ENCODE results near the gene UACA. TPM values are rescaled to one million over a fixed set of nuclear protein-coding genes. Genes with fewer than 3 reads are reported as not detected.

UACA gene
- total RNA-seq, 1 donor: 2.5 TPM

DNA sequence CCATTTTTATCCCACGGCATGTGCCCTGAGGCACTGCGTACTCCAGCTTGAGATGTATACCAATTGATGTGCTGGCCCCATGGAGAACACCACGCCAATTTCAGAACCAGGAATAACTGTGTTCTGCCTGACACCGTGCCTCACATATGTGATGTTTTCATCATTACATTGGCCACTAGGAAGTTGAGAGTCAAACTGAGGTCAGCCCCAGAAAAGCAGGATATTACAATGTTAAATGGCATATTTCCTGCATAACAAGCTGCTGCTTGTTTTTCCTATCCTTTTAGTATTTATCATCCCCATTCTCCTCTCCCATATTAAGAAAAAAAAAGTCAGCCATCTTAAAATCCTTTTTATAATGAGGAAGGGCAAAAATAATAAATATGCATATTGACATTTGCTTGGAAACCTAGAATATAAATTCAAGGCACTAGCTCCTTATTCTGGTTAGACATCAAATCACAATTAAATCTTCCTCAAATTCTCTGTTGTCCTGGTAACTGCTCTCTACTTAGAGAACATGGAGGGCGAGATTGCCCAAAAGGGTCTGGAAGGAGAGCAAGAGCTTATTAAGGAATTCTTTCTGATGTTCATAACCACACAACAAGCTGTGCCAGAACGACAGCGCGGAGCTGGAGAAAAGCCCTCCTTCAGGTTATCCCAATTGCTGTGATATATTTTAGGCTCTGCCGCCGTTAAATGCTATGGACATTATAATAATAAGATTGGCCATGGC, 112.6 kb downstream of the UACA start:
- Histone ChIP-seq H3K9me3 (ENCODE audit: low read depth, low read length) (no peaks in the 10 kb centered on the region), H3K27me3 (ENCODE audit: insufficient read depth, low read length) (peaks cover 2% of the 10 kb centered on the region), H3K4me3 (ENCODE audit: low read length) (no peak overlapping the region), H3K4me1 (ENCODE audit: insufficient read depth, low read length) (no peaks in the 10 kb centered on the region)

DNA sequence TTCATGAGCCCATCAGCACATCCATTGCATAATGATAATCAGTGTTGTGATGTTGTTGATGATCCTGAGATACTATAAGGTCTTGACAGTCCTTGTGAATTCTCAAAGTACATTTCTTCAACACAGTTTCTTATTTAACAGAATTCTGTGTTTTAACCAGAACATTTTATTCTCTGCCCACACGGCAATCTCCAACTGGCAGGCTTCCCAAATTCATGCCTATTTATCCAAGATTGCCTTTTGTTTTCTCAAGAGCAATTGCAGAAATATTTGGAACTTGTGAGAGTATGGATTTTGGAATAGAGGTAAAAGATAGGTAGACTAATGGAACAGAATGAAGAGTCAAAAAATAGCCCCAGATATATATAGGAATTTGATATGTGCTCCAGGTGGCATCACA, 116.0 kb downstream of the UACA start:
- Histone ChIP-seq H3K27me3 (ENCODE audit: insufficient read depth, low read length) (peaks cover 5% of the 10 kb centered on the region), H3K4me3 (ENCODE audit: low read length) (no peak overlapping the region), H3K4me1 (ENCODE audit: insufficient read depth, low read length) (no peaks in the 10 kb centered on the region), H3K9me3 (ENCODE audit: low read depth, low read length) (no peaks in the 10 kb centered on the region)

DNA sequence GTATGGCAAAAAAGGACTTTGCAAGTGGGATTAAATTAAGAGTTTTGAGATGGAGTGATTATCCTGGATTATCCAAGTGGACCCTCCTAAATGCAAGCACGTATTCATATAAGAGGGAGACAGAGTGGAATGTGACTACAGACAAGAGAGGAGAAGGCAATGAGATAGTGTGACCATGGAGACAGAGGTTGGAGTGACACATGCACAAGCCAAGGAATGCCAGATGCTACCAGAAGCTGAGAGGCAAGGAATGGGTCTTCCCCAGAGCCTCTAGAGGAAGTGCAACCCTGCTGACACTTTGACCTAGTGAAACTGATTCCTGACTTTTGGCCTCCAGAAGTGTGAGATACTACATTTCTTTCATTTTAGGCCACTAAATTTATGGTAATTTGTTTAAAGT, 117.2 kb downstream of the UACA start:
- peaks cover 5% of the 10 kb centered on the region for H3K27me3 ChIP-seq (ENCODE audit: insufficient read depth, low read length)
- no peaks in the 10 kb centered on the region for H3K4me1 ChIP-seq (ENCODE audit: insufficient read depth, low read length)
- no peaks in the 10 kb centered on the region for H3K9me3 ChIP-seq (ENCODE audit: low read depth, low read length)
- H3K4me3 ChIP-seq (ENCODE audit: low read length): no peak overlapping the region

DNA sequence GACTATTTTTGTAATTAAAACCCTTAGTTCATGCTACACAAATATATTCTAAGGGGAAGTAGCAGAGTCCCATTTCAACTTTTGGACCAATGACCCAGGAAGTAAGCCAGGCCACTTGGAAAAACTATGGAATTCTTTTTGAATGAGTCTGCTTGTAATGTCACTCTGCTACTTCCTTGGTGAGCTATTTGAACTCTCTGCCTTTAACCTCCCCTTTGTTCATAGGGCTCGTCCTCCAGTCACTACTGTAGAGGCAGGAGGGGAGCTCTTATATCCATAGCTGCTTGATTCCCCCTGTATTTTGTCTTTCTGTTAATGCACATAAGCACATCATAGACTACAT, 119.6 kb downstream of the UACA start:
- H3K27me3 ChIP-seq (ENCODE audit: insufficient read depth, low read length): peaks cover 5% of the 10 kb centered on the region
- no peaks in the 10 kb centered on the region for H3K9me3 ChIP-seq (ENCODE audit: low read depth, low read length)
- H3K4me1 ChIP-seq (ENCODE audit: insufficient read depth, low read length): no peaks in the 10 kb centered on the region
- H3K4me3 ChIP-seq (ENCODE audit: low read length): no peak overlapping the region

DNA sequence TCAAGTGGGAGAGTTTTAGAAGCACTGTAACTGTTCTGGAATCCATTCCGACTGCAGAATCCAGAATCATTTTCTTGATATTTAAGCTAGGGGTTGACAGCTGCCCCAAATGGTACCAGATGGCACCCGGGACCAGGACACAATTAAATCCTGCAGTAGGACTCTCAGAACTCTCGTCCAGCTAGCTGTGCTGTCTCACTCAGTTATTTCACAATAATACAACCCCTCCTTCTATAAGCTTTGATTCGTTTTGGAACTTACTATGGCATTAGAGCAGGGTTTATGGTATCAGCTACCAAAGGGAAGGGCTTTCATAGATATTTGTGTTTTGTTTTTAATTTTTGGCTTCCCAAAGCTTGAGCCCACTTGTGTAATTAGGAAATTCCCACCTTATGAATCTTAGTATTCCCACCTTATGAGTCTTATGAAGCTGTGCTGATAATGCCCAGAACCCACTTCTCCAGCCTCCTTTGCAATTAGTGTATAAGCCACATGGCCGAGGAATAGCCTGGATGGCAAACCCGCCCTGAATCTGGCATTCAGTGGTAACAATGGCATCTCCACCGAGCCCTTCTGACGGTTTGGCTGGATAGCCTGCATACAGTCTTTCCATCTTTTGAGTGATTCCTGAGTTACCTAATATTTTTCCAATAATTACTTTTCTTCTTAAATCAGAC, 120.1 kb downstream of the UACA start:
- H3K4me3 ChIP-seq (ENCODE audit: low read length): no peak overlapping the region
- H3K9me3 ChIP-seq (ENCODE audit: low read depth, low read length): no peaks in the 10 kb centered on the region
- H3K4me1 ChIP-seq (ENCODE audit: insufficient read depth, low read length): no peaks in the 10 kb centered on the region
- H3K27me3 ChIP-seq (ENCODE audit: insufficient read depth, low read length): peaks cover 5% of the 10 kb centered on the region

DNA sequence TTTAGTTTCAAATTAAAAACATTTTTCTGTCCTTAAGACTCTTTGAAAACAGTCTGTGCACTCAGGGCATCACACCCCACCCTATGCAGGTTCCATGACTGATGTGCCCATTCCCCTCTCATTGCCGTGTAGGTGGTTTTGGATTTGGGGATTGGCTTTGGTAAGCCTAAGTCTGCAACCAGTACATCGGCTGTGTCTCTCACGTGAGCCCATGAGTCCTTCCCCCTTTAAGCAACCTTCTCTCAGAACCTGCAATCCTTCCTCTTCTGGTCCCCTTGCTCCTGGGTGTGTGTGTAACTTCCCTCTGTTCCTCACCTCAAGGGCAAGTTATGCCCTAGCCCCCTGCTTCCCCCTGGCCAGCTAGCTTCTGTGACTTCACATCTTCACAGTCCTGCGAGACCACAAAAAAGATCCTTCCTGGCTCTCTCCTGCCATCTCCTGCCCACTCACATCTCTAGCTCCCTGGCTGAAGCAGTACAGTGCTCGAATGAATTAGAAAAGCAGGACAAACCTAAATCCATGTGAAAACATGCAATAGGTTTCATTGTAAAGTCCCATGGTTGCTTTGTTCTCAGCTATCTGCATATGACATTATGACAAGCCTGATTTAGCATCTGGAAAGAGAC, 126.7 kb downstream of the UACA start:
- Histone ChIP-seq H3K9me3 (ENCODE audit: low read depth, low read length) (no peaks in the 10 kb centered on the region), H3K27me3 (ENCODE audit: insufficient read depth, low read length) (no peaks in the 10 kb centered on the region), H3K4me3 (ENCODE audit: low read length) (no peak overlapping the region), H3K4me1 (ENCODE audit: insufficient read depth, low read length) (peaks cover 15% of the 10 kb centered on the region)

DNA sequence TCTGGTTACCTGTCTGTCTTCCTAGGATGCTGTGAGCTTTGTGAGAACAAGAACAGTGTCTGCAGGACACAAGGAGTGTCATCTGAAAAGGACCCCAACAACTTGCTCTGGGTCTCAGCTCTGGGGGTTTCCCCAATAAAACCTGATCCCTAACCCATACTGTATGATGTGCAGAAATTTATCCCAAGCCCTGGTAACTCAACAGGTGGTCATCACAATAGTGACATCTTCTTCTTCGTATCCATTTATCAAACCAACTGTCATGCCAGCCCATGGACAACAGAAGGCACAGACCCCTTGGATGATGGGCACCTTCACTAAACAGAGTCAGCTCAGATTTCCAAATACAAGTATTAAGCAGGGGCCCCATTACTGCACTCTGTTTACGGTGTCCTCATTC, 127.5 kb downstream of the UACA start:
- no peaks in the 10 kb centered on the region for H3K9me3 ChIP-seq (ENCODE audit: low read depth, low read length)
- H3K4me3 ChIP-seq (ENCODE audit: low read length): no peak overlapping the region
- no peaks in the 10 kb centered on the region for H3K27me3 ChIP-seq (ENCODE audit: insufficient read depth, low read length)
- peaks cover 22% of the 10 kb centered on the region for H3K4me1 ChIP-seq (ENCODE audit: insufficient read depth, low read length)

DNA sequence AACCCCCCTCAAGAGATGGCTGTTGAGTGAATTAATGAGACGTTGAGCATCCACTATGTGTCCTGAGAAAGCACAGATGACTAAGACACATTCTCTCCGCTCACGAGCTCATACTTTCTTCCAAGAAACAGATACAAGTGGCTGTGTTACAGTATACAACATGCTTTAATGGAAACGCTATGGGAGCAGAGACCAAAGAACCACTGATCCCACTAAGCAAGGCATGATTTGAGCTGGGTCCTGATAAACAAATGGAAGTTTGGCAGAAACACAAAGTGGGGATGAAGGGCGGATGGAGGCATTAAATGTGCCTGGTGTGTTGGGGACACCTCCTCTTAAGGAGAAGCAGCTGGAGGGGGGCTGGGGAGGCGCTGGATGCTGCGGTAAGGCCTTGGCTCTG, 129.4 kb downstream of the UACA start:
- H3K4me1 ChIP-seq (ENCODE audit: insufficient read depth, low read length): peaks cover 23% of the 10 kb centered on the region
- no peaks in the 10 kb centered on the region for H3K9me3 ChIP-seq (ENCODE audit: low read depth, low read length)
- H3K4me3 ChIP-seq (ENCODE audit: low read length): no peak overlapping the region
- no peaks in the 10 kb centered on the region for H3K27me3 ChIP-seq (ENCODE audit: insufficient read depth, low read length)

DNA sequence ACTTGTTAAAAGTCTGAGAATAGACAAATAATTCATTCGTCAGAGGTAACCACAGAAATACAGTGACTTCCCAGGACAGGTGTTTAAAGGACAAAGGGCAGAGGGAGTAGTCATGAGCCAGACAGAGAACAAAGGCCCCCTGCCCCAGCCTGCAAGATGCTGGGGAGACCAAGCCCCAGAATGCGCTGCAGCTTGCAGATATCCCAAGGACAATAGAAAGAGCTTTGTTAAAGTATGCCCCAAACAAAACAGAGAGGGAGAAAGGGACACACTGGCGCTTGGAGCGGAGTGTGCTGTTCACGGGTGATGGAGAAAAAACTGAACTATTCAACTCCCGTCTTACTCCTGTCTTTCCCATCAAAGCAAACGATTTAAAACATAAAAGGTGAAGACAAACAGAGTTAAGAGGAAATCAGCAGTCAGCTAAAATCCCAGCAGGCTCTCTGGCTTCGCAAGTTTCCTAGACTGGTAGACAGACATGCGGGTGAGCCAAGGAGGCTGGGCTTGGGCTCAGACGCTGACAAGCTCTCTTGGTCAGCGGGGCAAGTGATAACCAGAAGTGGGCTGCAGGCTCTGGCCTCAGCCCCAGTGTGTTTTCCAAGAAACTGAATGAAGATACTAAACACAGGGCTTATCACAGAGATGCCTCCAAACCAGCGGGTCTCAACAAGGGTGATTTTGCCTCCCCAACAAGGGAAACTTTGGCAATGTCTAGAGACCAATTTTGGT, 130.1 kb downstream of the UACA start:
- H3K9me3 ChIP-seq (ENCODE audit: low read depth, low read length): no peaks in the 10 kb centered on the region
- no peaks in the 10 kb centered on the region for H3K27me3 ChIP-seq (ENCODE audit: insufficient read depth, low read length)
- H3K4me1 ChIP-seq (ENCODE audit: insufficient read depth, low read length): peaks cover 23% of the 10 kb centered on the region
- H3K4me3 ChIP-seq (ENCODE audit: low read length): no peak overlapping the region

DNA sequence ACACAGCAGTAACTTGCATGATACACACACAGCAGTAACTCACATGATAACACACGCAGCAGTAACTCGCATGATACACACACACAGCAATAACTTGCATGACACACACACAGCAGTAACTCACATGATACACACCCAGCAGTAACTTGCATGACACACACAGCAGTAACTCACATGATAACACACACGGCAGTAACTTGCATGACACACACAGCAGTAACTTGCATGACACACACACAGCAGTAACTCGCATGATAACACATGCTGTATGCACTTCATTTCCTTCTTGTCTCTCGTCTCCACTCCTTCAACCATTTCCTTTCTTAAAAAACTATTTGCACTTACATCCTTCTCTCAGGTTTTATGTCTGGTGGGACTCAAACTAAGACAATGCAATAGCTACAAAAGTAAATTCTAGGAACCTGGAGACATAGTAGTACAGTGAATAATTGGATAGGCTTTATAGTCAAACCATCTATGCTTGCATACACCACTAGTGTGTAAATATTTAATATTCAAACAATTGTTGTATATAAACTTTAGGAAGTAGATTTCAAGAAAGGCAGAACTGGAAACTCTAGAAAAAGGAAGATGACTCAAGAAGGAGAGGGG, 130.8 kb downstream of the UACA start:
- Histone ChIP-seq H3K4me1 (ENCODE audit: insufficient read depth, low read length) (peaks cover 23% of the 10 kb centered on the region), H3K4me3 (ENCODE audit: low read length) (no peak overlapping the region), H3K27me3 (ENCODE audit: insufficient read depth, low read length) (no peaks in the 10 kb centered on the region), H3K9me3 (ENCODE audit: low read depth, low read length) (no peaks in the 10 kb centered on the region)

DNA sequence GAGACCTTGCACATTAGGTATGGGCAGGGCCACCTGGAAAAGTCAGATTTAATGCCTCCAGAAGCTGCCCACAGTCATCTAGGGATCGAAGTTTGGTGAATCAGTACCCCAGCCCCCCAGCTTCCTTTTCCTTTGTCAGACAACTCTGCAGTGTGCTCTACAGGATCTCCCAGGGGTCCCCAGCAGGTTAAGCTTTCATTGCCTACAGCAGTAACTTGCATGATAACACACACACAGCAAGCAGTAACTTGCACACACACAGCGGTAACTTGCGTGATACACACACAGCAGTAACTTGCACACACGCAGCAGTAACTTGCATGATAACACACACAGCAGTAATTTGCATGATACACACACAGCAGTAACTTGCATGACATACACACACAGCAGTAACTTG, 131.3 kb downstream of the UACA start:
- H3K4me1 ChIP-seq (ENCODE audit: insufficient read depth, low read length): peaks cover 23% of the 10 kb centered on the region
- no peak overlapping the region for H3K4me3 ChIP-seq (ENCODE audit: low read length)
- H3K9me3 ChIP-seq (ENCODE audit: low read depth, low read length): no peaks in the 10 kb centered on the region
- H3K27me3 ChIP-seq (ENCODE audit: insufficient read depth, low read length): no peaks in the 10 kb centered on the region

DNA sequence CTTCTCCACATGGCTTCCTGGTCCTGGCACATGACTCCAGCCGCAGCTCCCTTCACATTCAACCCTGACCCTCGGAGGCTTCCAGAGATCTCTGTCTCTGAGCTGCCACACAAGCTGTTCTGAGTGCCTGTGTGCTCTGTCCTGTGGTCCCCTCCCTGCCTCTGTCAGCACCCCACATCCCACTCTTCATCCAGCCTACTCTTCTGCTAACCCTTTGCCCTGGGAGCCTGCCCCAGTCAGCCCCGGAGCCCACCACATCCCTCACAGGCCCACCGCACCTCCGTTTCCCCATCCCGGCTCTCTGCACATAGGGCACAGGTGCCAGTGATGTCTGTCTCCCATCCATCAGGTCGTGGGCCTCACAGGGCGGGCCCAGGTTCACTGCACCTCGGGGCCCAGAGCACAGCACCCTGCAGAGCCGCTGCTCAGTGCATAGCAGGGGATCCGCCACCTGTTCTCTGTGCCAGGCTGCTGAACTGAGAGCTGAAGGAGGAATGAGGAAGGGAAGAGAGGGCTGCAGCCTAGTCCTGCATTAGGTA, 133.6 kb downstream of the UACA start:
- Histone ChIP-seq H3K27me3 (ENCODE audit: insufficient read depth, low read length) (peaks cover 3% of the 10 kb centered on the region), H3K4me3 (ENCODE audit: low read length) (no peak overlapping the region), H3K9me3 (ENCODE audit: low read depth, low read length) (no peaks in the 10 kb centered on the region), H3K4me1 (ENCODE audit: insufficient read depth, low read length) (peaks cover 17% of the 10 kb centered on the region)

DNA sequence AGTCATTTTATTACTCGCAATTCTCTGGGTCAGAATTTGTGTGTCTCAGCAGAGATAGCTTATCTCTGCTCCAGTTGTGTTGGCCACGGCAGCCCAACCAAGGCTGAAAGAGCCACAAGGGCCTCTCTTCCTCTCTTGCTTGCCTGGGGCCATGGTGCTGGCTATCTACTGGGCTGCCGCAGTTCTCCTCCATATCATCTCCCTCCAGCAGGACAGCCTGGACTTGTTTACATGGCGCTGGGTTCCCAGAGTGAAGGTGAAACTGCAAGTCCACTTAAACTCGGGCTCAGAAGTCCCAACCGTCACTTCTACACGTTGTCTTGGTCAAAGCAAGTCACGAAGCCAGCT, 134.8 kb downstream of the UACA start:
- Histone ChIP-seq H3K4me1 (ENCODE audit: insufficient read depth, low read length) (peaks cover 14% of the 10 kb centered on the region), H3K4me3 (ENCODE audit: low read length) (no peak overlapping the region), H3K9me3 (ENCODE audit: low read depth, low read length) (peaks cover 1% of the 10 kb centered on the region), H3K27me3 (ENCODE audit: insufficient read depth, low read length) (peaks cover 3% of the 10 kb centered on the region)

DNA sequence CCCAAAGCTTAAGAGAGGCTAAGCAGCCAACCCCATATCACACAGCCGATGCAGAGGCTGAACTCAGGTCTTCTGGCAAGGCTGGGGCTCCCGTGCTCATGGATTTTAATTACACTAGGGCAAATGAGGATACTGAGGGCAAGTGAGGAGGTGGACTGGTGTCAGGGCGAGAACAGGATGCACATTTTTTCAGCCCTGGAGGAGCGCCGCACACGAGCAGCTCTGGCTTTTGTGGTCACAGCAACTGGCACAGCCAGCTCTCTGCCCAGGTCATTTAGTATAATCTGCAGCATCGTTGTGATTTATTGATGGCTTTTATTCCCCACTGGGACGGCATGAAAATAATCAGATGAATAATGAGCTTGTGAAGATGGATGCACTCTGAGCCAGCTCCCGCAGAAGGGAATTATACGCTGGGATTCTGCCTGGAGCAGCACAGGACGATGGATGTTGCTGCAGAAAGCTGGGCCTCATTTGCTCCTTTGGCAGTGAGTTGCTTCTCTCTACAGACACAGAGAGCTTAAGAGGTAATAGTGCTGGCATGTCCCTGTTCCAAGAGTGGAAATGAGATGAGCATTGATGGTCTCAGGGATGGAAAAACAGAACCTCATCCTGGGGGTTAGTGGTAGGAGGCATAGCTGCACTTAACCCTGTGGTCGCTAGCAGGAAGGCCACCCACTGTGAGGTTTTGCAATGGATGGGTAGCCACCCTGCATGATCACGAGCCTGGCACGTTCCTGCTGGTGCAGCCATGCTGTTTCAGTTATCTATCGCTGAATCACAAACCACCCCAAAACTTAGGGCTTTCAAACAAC, 135.4 kb downstream of the UACA start:
- Histone ChIP-seq H3K4me3 (ENCODE audit: low read length) (no peak overlapping the region), H3K27me3 (ENCODE audit: insufficient read depth, low read length) (peaks cover 3% of the 10 kb centered on the region), H3K9me3 (ENCODE audit: low read depth, low read length) (peaks cover 7% of the 10 kb centered on the region), H3K4me1 (ENCODE audit: insufficient read depth, low read length) (peaks cover 12% of the 10 kb centered on the region)
